GM18861 (cell line): Measurements from ENCODE around the gene RGS6.

Experiments
- ATAC-seq: cut with Tn5 transposase; IDR thresholded peaks from one replicate; pipeline ENCODE4 v1.9.1; 2021; ENCODE audit not compliant: unreplicated experiment

Gene RGS6

DNA sequence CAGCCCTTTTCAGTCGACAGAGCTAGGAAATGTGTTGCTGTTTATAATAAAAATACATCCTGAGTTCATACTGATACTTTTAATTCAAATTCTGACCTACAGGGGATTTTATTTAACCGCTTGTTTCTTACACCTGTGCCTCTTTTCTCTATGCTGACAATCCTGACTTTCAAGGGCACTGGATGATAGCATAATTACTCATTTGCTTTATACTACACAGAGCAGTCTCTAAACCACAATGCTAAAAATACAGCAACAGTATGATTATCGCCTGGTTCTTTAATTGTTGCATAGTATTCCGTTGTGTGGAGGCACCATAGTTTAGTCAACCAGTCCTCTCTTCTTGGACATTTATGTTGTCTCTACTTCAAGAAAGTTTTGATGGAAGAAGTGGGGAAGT lies 588.8 kb downstream of the RGS6 start:
- ATAC-seq, result no peak

DNA sequence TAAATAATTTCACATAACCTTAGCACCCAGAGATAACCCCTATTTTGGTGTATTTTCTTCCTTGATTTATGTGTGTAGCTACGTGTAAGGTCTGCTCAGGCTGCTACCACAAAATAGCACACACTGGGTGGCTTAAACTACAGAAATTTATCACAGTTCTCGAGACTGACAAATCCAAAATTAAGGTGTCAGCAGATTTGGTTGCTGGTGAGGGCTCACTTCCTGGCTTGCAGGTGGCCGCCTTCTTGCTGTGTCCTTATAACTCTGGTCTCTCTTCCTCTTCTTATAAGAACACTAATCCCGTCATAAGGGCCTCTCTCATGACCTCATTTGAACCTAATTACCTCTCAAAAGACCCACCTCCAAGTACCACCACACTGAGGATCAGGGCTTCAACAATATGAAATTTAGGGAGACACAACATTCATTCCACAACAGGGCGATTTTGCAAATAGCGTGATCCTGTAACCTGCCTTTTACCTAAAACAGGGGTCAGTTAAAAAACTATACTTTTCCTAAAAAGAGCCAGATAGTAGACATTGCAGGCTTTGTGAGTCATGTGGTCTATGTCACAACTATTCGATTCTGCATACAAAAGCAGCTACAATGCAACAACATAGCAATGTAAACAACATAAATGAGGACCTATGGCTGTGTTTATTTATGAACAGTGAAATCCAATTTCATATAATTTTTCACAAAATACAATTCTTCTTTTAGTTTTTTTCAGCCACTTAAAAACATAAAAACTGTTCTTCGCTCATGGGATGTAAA lies 589.9 kb downstream of the RGS6 start:
- ATAC-seq, result no peak

DNA sequence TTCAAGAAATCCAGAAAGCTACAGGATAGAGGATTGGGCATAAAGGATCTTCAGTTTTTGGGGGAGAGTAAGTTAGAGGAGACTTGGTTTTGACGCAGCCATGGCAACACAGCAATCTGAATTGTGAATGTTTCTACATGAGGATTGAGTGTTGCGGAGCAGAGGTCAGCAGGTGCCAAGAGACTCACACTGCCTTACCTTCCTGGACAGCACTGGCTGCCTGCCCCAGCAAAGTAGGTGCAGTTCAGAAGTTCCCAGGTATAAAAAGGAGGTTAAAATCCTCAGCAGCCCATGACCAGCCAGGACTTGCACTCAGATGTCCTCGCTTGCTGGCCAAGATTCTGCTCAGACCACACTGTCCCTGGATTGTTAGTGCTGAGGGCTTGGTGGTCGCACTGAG lies 590.6 kb downstream of the RGS6 start:
- ATAC-seq, result no peak

DNA sequence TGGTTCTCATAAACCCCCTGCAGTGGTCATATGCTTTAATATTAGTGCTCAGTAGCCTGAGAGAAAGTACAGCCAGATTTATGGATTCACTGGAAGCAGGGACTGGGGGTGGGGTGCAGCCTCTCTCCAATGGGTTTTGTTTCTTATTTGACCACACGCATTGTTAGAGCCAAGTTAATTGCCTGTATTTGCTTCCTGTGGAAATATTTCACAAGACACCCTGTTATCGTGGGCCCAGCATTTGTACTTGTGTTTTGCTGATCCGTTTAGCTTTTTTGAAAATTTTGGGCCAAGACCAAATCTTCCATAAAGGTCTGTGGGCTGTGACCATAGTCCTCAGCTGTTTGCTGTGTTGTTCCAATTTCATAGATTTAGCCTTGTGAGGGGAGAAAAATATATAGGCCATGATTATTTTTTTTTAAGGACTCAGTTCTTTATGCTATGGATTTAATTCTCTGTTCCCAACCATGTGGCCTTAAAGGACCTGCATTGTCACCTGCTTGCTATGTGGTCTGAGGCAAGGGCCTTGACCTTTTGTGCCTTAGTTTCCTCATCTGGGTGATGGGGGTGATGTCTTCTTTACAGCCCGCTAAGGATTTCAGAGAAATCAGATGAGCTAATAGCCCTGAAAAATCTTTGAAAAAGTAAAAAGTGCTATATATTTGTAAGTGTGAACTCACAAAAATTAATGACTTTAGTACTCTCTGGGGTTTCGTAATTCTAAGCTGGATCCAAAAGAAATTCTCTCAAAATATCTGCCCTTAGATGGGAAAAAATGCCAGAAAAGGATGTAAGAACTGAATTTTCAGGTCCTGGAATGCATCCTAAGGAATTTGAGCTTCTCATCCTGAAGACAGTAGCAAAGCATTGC lies 591.4 kb downstream of the RGS6 start:
- ATAC-seq, result no peak

DNA sequence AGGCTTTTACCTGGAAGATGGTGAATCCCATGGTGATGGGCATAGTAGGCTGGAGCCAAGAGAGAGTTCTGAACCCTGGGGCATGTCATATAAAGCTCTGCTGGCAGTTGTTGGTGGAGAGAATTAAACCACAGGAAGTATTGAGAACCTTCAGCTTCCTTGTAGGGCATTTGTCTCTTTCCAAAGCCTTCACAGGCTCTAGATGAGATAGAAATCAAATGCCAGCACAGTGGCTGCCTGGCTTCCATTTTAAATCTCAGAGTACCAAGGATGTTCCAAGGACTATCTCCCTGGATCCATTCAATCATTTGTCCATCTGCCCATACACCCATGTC lies 592.0 kb downstream of the RGS6 start:
- ATAC-seq, result no peak

DNA sequence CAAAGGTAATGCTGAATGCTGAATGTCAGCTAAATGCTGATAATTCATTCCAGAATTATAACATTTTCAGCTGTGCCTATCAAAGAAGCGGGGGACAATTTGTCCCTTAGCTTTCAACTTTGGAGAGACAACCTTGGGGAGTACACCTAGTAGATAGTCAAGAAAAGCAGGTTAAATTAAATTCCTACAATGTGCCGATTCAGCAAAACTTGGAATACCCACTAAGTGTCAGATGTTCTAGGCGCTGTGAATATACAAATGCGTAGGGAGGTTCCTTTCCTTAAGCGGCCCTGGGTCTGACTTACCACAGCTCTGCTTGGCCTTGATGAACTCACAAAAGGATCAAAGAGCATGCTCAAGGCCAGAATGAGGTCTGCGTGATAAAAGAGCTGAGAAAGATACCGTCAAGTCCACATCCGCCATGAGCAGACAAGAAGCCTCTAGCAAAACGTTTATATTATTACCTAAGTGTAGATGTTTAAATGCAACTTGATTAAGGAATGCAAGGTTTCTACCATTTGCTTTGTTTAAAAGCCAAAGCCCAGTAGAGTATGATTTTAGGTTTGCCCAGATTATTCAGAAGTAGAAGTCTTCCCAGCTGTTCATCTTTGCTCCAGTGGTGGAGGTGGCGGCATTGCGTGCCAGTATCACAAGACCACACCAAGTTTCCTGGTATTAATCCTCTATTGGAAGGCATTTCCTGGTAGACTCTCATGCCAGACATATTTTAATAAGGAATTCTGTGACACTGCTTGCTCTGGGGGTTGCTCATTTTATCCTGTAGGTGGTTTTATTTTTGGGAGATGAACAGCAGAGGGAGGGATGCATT lies 593.1 kb downstream of the RGS6 start:
- ATAC-seq, result no peak

DNA sequence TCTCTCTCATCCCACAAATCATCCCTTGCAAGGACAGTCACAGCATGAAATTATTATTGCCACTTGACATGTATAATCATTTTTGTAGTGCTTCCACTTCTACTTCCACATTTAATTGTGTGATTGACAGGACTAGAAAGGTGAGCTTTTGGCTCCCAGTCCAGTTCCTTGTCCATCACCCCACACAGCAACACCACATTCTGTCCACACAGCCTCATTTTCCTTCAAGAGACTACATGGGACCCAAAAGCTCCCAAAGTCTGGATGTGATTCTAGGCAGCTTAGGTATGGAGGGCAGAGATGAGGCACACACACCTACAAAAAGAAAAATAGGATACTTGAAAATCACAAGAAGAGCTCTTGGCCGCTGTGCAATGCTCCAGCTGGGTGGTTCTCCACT lies 595.4 kb downstream of the RGS6 start:
- ATAC-seq, result no peak

DNA sequence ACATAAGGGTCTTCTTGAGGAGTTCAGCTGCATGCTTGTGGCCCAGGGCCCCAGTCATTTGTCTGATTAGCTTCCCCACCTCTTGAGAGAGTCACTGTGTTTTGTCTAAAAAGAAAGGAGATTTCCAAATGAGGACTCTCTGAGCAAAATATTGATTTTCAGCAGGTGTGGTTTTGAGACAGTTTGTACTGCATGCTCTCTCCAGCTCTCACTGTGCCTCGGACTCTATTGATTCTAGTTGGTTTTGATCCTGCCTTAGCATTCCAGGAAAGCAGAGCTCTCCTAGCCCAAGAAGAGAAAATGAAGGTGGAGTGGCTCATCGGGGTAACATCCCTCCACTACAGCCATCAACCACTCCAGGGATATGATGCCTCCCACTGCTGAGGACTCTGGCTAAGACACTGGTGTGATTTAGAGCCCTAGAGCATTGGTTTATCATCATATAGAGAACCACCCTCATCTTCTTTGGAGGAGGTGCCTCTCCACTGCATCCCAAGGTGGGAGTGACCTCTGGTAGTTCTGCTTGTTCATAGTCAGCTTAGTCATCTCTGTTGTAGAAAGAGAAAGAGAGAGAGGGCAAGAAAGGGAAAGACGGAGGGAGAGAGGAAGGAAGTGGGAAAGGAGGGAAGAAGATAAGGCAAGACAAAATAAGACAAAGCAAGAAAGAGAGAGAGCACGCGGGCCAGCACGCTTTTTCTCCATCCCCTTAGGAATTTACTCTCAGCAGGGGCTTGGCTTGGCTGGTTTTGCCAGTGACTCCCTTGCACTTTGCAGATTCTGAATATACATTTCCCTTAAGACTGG lies 596.0 kb downstream of the RGS6 start:
- ATAC-seq, result no peak

DNA sequence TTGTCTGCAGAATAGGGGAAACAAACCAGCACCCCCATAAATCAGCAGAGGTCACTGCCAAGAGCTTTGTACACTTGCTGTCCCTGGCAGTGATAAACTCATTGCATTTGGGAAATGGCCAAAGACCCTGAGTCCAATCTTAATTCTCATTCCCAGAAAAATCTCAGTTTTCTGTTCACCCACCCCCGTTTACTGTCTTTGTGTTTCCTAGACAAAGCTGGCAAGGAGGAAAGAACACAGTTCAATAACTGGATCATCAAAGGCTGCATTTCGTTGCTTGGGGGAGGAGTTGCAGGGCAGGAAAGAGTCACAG lies 596.6 kb downstream of the RGS6 start:
- ATAC-seq, result no peak

DNA sequence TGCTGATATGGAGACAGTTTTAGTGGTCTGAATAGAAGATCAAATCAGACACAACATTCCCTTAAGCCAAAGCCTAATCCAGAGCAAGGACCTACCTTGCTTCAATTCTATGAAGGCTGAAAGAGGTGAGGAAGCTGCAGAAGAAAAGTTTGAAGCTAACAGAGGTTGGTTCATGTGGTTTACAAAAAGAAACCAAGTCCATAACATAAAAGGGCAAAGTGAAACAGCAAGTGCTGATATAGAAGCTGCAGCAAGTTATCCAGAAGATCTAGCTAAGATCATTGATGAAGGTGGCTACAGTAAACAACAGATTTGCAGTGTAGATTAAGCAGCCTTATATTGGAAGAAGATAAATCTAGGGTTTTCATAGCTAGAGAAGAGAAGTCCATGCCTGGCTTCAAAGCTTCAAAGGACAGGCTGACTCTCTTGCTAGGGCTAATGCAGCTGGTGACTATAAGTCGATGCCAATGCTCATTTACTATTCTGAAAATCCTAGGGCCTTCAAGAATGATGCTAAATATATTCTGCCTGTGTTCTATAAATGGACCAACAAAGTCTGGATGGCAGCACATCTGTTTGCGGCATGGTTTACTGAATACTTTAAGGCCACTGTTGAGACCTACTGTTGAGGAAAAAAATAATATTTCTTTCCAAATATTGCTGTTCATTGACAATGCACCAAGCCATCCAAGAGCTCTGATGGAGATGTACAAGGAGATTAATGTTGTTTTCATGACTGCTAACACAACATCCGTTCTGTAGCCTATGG lies 600.6 kb downstream of the RGS6 start:
- no peak for ATAC-seq

DNA sequence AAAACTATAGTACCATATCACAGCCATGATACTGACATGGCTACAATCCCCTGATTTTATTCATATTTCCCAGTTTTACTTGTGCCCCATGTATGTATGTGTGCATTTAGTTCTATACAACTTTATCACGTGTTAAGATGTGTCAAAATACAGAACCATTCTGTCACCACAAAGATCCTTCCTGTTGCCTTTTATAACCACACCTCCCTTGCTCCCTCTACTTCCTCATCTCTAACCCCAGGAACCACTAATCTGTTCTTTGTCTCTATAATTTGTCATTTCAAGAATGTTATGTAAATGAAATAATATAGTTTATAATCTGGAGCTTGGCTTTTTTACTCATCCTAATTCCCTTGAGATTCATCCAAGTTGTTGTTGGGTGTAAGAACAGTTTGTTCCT lies 603.3 kb downstream of the RGS6 start:
- ATAC-seq, result no peak

DNA sequence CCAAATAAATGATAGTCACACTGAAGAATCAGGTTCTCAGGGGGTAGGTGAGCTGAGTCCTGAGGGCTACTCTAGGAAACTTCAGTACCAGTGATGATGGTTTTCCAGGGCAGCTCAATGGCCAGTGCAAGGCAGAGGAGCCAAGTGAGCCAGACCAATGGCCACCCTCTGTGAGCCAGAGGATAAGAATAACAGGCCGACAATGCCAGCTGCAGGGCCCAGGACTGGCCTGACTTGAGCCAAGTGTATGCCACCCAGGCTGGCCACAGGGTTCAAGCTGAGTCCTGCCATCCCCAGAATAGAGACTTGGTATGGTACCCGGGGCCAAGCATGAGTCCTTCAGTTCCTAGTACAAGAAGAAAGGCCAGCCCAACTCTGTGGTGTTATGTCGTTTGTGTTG lies 606.2 kb downstream of the RGS6 start:
- no peak for ATAC-seq

DNA sequence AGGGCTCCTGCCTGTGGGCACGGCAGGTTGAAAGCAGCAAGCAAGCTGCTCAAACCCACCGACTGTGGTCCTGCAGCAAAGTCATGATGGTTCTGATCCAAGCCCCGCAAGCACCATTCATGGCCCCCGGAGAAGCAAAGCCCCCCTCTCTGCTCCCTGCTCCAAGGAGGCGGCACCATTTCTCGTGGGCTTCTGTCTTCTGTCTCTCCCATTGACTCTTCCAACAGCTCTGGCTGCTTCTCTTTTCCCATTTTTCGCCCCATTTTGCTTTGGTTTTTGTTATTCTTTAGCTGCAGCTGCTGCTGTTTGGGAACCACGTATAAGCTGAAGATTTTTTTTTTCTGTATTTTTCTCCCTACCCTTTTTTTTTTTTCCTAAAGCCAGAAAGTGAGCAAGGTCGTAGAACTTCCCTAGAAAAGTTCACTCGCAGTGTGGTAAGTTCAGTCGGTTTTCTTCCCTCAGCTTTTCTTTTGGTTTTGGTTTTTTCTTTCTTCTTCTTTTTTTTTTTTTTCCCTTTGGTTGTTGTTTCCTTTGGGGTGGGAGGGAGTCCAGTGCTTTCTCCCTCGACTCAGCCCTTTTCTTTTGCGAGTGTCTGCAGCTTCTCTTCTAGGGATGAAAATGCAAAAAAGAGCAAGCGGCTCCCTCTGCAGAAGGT lies 607.6 kb downstream of the RGS6 start:
- ATAC-seq, result no peak

DNA sequence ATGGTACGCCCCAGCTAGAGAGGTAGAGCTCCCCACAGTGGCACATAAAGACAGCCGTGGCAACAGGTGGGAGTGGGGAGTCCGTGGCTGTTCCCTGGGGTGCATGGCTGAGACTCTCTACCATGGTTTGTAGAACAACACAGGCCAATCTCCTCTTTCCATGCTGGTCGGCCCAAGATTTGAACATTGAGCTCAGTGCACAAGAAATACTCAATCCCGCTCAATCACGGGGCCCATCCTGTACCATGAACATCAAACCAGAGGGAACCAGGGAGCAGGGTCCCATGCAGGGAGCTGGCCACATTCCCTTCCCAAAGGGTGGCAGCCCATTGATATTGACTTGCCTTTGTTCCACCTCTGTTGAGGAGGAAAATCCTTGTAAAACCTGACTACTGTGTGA lies 608.6 kb downstream of the RGS6 start:
- ATAC-seq, result no peak

DNA sequence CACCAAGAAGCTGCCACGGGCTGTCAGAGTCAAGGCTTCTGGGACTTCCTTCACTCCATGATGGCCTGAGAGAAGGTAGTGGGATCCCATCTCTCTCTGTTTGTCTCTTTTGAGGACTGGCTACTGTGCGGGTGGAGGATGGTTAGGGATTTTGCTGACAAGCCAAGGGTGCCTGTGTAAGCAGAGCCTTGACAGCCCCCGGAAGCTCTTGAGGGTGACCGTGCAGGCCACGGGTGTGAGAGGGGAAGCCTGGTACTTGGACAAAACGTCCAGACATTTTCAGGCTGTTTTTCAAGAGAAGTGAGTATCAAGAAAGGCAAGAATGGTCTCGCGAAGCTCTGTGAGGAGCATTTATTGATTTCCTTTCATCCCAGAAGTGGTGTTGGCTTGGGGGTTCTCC lies 609.3 kb downstream of the RGS6 start:
- no peak for ATAC-seq

DNA sequence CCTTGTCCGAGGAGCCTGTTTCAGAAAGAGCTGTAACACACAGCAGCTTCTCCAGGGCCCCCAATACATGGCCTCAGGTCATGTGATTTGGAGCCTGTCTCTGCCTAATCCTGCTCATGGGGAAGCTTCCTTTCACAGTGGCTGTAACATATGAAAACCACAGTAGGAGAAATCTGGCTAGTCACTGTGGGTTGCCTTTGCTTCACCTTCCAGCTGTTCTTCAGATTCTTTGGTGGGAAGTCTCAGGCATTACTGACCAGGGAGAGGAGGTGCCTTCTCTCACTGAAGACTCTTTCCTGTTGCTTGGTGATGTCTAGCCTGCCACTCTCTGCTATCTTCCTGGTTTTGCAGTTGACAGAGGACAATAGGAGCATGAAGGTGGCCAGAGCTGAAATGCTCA lies 611.1 kb downstream of the RGS6 start:
- ATAC-seq, result no peak

DNA sequence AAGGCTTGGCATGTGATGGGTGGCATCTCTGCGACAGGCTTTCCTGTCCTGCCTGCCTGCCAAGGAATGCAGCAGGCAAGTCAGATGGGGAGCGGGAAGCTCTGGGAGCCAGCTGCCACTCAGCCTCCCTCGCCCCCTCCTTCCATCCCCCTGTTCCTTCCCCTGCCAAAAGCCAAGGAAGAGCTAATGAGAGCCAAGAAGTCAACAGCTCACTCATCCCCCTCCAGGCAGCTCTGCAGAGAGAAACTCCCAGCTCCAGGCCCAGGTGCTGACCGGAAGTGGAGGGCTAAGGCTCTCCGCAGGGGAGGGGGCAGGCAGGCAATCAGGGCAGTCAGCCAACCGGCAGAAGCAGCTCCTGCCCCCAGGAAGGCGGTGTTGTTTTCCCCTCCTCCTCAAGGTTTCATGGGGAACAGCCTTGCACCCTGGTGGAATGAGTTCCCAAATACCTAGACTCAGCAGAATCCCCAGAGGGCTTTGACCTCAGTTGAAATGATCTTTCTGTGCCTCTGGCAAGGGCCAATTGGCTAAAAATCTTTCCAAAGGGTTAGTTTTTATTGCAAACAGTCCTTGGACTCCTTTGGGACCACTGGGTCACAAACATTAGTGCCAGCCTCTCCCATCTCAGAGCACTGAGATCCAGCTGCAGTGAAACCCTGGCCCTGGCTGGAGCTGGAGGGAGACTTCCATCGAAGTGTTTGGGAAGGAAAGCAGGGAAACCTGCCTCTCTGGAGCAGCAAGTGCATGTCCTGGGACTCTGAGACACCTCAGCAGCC lies 612.6 kb downstream of the RGS6 start:
- ATAC-seq, result no peak

DNA sequence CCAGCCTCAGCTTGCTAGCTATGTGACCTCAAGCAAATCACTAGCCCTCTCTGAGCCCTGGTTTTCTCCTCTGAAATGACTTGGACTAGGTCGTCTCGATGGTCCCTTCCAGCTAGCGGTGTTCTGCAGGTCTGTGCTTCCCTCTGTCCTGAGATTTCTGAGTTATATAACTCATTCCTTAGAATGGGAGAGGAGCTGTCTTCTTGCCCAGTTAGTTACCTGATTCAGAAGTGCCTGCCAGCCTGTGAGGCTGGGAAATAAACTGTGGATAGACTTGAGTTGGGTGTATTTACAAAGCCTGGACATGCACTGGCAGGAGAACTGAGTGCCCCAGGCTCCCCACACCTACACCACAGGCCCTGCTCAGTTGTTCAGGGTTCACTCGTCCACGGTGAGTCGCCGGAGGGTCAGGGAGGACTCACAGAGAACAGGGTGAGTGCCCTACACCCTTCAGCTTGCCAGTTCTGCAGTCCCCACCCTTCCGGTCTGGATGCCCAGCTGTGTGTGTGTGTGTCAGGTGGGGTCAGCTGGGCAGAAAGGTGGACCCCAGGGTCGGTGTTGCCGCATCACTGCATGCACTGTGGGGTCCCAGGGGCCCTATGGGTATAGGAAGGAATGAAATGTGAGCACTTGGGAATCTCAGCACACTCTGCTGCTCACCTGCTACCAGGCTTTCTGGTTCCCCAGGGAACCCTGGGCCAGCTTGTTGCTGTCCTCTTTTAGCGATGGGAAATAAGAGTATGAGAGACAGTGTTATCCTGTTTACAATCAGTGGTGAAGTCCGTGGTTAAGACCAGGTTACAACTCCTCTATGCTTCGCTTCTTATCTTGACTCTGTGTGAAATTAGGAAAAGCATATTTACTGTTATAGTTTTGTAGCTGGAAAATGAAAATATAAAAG lies 613.4 kb downstream of the RGS6 start:
- no peak for ATAC-seq
